Glutamatergic neuron (in vitro differentiated cells): ENCODE data around the gene FBLN2. TPM values are rescaled to one million over a fixed set of nuclear protein-coding genes. Genes with fewer than 3 reads are reported as not detected.

Experiments used
- DNase-seq: peaks from one replicate; pipeline ENCODE4 v3.0.0; 2022
- H3K27ac Mint-ChIP-seq: one replicate; pipeline ENCODE4 v1.8.0; 2020; ENCODE audit warnings: mild to moderate bottlenecking, mixed read lengths, inconsistent platforms; ENCODE audit not compliant: unreplicated experiment
- H3K27me3 Mint-ChIP-seq: one replicate; pipeline ENCODE4 v1.8.0; 2020; ENCODE audit warnings: mild to moderate bottlenecking, moderate library complexity, mixed read lengths, inconsistent platforms; ENCODE audit not compliant: unreplicated experiment
- H3K36me3 Mint-ChIP-seq: one replicate; pipeline ENCODE4 v1.8.0; 2020; ENCODE audit warnings: mild to moderate bottlenecking, mixed read lengths, inconsistent platforms; ENCODE audit not compliant: unreplicated experiment
- H3K4me1 Mint-ChIP-seq: one replicate; pipeline ENCODE4 v1.8.0; 2020; ENCODE audit warnings: mild to moderate bottlenecking, low read depth, mixed read lengths, inconsistent platforms; ENCODE audit not compliant: unreplicated experiment
- H3K4me3 Mint-ChIP-seq: one replicate; pipeline ENCODE4 v1.8.0; 2020; ENCODE audit warnings: mild to moderate bottlenecking, mixed read lengths, inconsistent platforms; ENCODE audit not compliant: unreplicated experiment
- H3K9me3 Mint-ChIP-seq: one replicate; pipeline ENCODE4 v1.8.0; 2020; ENCODE audit warnings: mild to moderate bottlenecking, moderate library complexity, mixed read lengths, inconsistent platforms; ENCODE audit not compliant: unreplicated experiment
- total RNA-seq: library from RNA; stranded (reverse); fragmentation: NEBNext Ultra II Directional; extraction: Animal tissue kit (Norgen Biotek cat#: 25700); gene quantifications from one replicate; pipeline ENCODE4 v1.2.1, GENCODE V29; 2021; ENCODE audit not compliant: unreplicated experiment
- TF ChIP-seq, protein P1 (sequence below): fragments of 200-600 bp; sonication (generic); IDR thresholded peaks from one replicate; pipeline ENCODE4 v1.5.0; 2021; ENCODE audit not compliant: partially characterized antibody, unreplicated experiment

FBLN2 gene
- total RNA-seq, 1 donor from 2014 or later = 2.1 TPM

DNA sequence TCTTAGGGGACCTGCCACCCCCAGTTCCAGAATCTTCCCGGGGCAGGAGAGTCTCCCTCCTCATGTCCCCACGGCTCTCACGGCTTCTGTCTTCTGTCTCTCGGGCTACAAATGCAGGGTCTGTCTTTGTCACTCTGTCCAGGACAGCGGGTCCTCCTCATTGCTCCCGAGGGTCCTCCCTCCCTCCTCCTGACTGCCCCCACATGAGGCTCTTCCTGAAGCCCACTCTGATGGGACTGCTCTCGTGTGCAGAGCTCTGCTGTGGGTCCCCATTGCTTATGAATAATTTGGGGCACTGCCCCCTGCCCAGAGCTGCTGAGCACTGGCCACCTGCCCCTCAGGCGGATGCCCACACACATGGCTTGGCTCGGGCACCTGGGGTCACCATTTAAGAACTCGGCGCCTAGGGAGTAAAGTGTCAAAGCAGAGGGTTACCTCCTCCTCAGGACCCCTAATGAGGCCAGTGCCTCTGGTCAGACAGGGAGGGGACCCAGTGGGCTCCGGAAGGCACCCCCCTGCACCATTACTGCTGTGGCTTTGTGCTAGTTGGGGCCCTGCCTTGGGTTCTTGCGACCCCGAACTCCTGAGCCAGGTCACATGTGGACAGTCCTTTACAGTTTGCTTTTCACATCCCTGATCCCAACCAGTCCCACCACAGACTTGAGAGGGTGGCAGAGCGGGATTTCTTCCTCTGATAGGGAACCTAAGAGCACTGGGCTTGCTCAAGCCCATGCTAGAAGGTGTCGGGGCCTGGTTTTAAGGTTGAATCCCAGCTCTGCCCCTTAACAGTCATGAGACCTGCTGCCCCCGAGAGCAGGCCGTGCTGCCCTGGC lies 46.8 kb upstream of the FBLN2 start:
- Mint-ChIP-seq H3K27ac (no peak overlapping the region), H3K36me3 (no peaks in the 10 kb centered on the region), H3K4me3 (no peak overlapping the region), H3K9me3 (peaks cover 5% of the 10 kb centered on the region), H3K4me1 (no peaks in the 10 kb centered on the region), H3K27me3 (peaks cover 3% of the 10 kb centered on the region)
- TF ChIP-seq, protein P1, sequence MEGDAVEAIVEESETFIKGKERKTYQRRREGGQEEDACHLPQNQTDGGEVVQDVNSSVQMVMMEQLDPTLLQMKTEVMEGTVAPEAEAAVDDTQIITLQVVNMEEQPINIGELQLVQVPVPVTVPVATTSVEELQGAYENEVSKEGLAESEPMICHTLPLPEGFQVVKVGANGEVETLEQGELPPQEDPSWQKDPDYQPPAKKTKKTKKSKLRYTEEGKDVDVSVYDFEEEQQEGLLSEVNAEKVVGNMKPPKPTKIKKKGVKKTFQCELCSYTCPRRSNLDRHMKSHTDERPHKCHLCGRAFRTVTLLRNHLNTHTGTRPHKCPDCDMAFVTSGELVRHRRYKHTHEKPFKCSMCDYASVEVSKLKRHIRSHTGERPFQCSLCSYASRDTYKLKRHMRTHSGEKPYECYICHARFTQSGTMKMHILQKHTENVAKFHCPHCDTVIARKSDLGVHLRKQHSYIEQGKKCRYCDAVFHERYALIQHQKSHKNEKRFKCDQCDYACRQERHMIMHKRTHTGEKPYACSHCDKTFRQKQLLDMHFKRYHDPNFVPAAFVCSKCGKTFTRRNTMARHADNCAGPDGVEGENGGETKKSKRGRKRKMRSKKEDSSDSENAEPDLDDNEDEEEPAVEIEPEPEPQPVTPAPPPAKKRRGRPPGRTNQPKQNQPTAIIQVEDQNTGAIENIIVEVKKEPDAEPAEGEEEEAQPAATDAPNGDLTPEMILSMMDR = no peak
- no peak for DNase-seq

- Mint-ChIP-seq H3K4me3 (no peak overlapping the region), H3K27me3 (peaks cover 6% of the 10 kb centered on the region), H3K4me1 (no peaks in the 10 kb centered on the region), H3K36me3 (no peaks in the 10 kb centered on the region), H3K27ac (no peak overlapping the region), H3K9me3 (peaks cover 5% of the 10 kb centered on the region)
- no peak for DNase-seq
- TF ChIP-seq, protein P1 = no peak
Measured at GRCh38 chr3:13502791-13503060, 46.2 kb upstream of the FBLN2 start.

DNA sequence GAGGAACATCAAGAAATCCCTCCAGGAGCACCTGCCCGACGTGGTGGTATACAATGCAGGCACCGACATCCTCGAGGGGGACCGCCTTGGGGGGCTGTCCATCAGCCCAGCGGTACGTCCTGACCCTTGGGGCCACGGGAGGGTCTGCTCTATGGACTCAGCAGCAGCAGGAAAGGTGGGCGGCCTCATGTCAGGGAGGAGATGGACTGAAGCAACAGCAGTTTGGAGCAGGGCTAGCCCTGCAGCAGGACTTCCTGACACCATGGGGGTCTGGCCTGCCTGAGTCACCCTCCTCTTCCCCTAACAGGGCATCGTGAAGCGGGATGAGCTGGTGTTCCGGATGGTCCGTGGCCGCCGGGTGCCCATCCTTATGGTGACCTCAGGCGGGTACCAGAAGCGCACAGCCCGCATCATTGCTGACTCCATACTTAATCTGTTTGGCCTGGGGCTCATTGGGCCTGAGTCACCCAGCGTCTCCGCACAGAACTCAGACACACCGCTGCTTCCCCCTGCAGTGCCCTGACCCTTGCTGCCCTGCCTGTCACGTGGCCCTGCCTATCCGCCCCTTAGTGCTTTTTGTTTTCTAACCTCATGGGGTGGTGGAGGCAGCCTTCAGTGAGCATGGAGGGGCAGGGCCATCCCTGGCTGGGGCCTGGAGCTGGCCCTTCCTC lies 44.6 kb upstream of the FBLN2 start:
- TF ChIP-seq, protein P1 = no peak
- no peak overlapping the region for H3K4me3 Mint-ChIP-seq
- H3K4me1 Mint-ChIP-seq = no peaks in the 10 kb centered on the region
- no peak overlapping the region for H3K27ac Mint-ChIP-seq
- no peak for DNase-seq
- no peaks in the 10 kb centered on the region for H3K36me3 Mint-ChIP-seq
- peaks cover 5% of the 10 kb centered on the region for H3K9me3 Mint-ChIP-seq
- H3K27me3 Mint-ChIP-seq = peaks cover 6% of the 10 kb centered on the region

DNA sequence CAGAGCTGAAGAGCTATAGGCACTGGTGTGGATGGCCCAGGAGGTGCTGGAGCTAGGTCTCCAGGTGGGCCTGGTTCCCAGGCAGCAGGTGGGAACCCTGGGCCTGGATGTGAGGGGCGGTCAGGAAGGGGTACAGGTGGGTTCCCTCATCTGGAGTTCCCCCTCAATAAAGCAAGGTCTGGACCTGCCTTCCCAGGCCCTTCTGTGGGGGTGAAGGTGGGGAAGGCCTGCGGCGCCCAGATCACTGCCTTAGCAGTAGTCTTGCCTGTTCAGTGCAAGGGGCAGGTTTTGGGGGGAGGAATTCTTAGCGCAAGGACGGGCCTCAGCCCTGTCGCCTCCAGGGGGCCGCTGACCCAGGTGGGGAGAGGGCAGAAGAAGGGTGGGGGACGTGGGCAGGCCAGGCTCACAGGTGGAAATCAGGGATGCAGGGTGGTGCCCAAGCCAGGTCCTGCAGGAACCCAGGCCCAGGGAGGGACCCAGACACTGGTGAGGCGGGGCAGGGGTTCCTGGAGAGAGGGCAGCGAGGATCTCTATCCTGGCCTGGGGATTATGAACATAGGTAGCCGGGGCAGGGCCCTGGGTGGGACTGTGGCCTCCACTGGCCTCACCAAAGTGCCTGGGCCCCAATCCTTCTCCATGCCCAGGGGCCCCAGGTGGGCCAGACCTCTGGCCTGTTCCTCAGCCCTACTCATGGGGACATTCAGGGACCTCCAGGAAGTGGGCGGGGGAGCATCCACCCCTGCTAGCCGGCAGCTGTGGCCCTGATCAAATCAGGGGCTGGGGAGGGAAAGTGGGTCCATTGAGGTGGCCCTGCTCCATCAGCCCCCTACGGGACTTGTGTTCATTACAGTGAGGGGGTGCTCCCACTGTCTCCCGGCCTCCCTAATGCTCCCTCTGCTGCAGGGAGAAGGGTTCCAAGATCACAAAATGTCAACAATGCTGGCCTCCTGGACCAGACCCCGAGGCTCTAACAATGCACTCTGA lies 43.5 kb upstream of the FBLN2 start:
- H3K36me3 Mint-ChIP-seq = no peaks in the 10 kb centered on the region
- no peak for DNase-seq
- H3K4me3 Mint-ChIP-seq = no peak overlapping the region
- H3K9me3 Mint-ChIP-seq = peaks cover 5% of the 10 kb centered on the region
- peaks cover 7% of the 10 kb centered on the region for H3K27me3 Mint-ChIP-seq
- TF ChIP-seq, protein P1 = no peak
- H3K4me1 Mint-ChIP-seq = no peaks in the 10 kb centered on the region
- no peak overlapping the region for H3K27ac Mint-ChIP-seq
